K562 (cell line): Measurements from ENCODE around the gene WSCD1. TPM values are rescaled to one million over a fixed set of nuclear protein-coding genes. Genes with fewer than 3 reads are reported as not detected.

Source experiments
- ATAC-seq: fragments of 200-7000 bp; cut with Tn5 transposase; 3 replicates; pipeline ENCODE4 v1.9.1; 2020; ENCODE audit warnings: moderate library complexity
- BruUV-seq: library from RNA; stranded (reverse); fragments of 400-500 nt; replicated peaks from 2 replicates; lab custom pipeline; 2021; lab: Mats Ljungman, UMichigan
- CTCF ChIA-PET: fragments of 300-600 bp; formaldehyde crosslinking; extraction: SDS; loops from one replicate; lab custom pipeline; 2021; ENCODE audit warnings: low intra/inter-chr PET ratio; lab: Yijun Ruan, JAX
- POLR2A ChIA-PET: fragments of 300-600, 350-650 bp; sonication (Branson Sonifier 250); formaldehyde crosslinking; extraction: SDS; loops from one replicate; lab custom pipeline; 2021; ENCODE audit warnings: antibody characterized with exemption, inconsistent platforms; lab: Yijun Ruan, JAX
- DNase-seq, 4 experiments: peaks; one replicate each; pipeline versions ENCODE4 v3.0.0 to v3.0.0-alpha.2; 2011 to 2018; ENCODE audit warnings: low spot score in 3 of 4, mixed read lengths in 3 of 4; ENCODE audit errors: extremely low read depth in 1 of 4
- FAIRE-seq: peaks from 2 replicates; lab custom pipeline; 2011; peaks lifted over from hg19 to GRCh38; lab: Jason Lieb, UNC
- H2AFZ ChIP-seq: 2 replicates; pipeline ENCODE4 v1.6.0; 2011; ENCODE audit warnings: low read depth, low read length, control low read depth, inconsistent platforms
- H3K27ac ChIP-seq: fragments of 200-600 bp; 3 replicates; pipeline ENCODE4 v1.8.0; 2011; ENCODE audit warnings: low read depth, mild to moderate bottlenecking, control low read depth, inconsistent platforms, low read length, moderate library complexity, mixed read lengths; ENCODE audit errors: extremely low read depth
- H3K27me3 ChIP-seq, 2 experiments: fragments of 300-600 bp in 1 of 2; 2 replicates in 1 of 2; 3 replicates in 1 of 2; pipeline versions ENCODE4 v1.6.0 to v1.8.0; 2011; ENCODE audit warnings: inconsistent platforms in 2 of 2, low read length in 2 of 2, mild to moderate bottlenecking in 1 of 2, mixed read lengths in 1 of 2, moderate library complexity in 1 of 2; ENCODE audit not compliant: control insufficient read depth in 2 of 2, insufficient read depth in 2 of 2
- H3K36me3 ChIP-seq: fragments of 300-600 bp; 3 replicates; pipeline ENCODE4 v1.8.0; 2011; ENCODE audit warnings: mild to moderate bottlenecking, low read length, inconsistent platforms; ENCODE audit not compliant: control insufficient read depth, insufficient read depth
- H3K4me1 ChIP-seq, 2 experiments: fragments of 200-600 bp in 1 of 2; replicated peaks in 1 of 2; 2 replicates in 1 of 2; 3 replicates in 1 of 2; pipeline versions ENCODE4 v1.5.1 to v1.8.0; 2011; ENCODE audit warnings: inconsistent platforms in 2 of 2, low read length in 2 of 2, mild to moderate bottlenecking in 1 of 2, mixed read lengths in 1 of 2, moderate library complexity in 1 of 2; ENCODE audit not compliant: control insufficient read depth in 2 of 2, insufficient read depth in 2 of 2
- H3K4me2 ChIP-seq: 2 replicates; pipeline ENCODE4 v1.6.1; 2011; ENCODE audit warnings: low read length, control low read depth, inconsistent platforms, mixed read lengths; ENCODE audit not compliant: insufficient read depth
- H3K4me3 ChIP-seq: fragments of 200-600 bp; sonication (generic), shearing (Covaris generic); 2 replicates; pipeline ENCODE4 v1.5.1; 2016; ENCODE audit warnings: control low read depth, inconsistent platforms
- H3K79me2 ChIP-seq: fragments of 200-600 bp; 3 replicates; pipeline ENCODE4 v1.8.0; 2011; ENCODE audit warnings: low read length, inconsistent platforms; ENCODE audit not compliant: control insufficient read depth, insufficient read depth
- H3K9ac ChIP-seq, 2 experiments: 2 replicates each; pipeline versions ENCODE4 v1.6.0 to v1.6.1; 2011; ENCODE audit warnings: low read depth in 2 of 2, low read length in 2 of 2, control low read depth in 1 of 2, inconsistent platforms in 1 of 2, mild to moderate bottlenecking in 1 of 2, mixed read lengths in 1 of 2; ENCODE audit not compliant: insufficient read depth in 1 of 2
- H3K9me1 ChIP-seq: one replicate; pipeline ENCODE4 v1.6.0; 2011; ENCODE audit warnings: inconsistent platforms, mild to moderate bottlenecking, low read length, moderate library complexity; ENCODE audit not compliant: control insufficient read depth, insufficient read depth
- H3K9me3 ChIP-seq: replicated peaks from 2 replicates; pipeline ENCODE4 v1.5.1; 2011; ENCODE audit warnings: low read depth, low read length, inconsistent platforms; ENCODE audit not compliant: control insufficient read depth, insufficient read depth
- H4K20me1 ChIP-seq: replicated peaks from 2 replicates; pipeline ENCODE4 v1.6.1; 2011; ENCODE audit warnings: low read length, inconsistent platforms, mixed read lengths; ENCODE audit not compliant: control insufficient read depth, insufficient read depth
- BMI1 ChIP-seq: fragments of 150-350 bp; IDR thresholded peaks from 2 replicates; pipeline ENCODE4 v1.6.1; 2014; ENCODE audit warnings: low read length
- BRD4 ChIP-seq: fragments of 200-600 bp; sonication (generic); IDR thresholded peaks from 2 replicates; pipeline ENCODE4 v1.6.1; 2017; ENCODE audit warnings: inconsistent platforms
- FOXJ2 ChIP-seq: fragments of 200-800 bp; sonication (Bioruptor generic); IDR thresholded peaks from 2 replicates; pipeline ENCODE4 v1.6.1; 2016; ENCODE audit warnings: missing genetic modification characterization, missing compliant biosample characterization
- NCOA2 ChIP-seq, 2 experiments: fragments of 450-650 bp; IDR thresholded peaks; 2 replicates each; pipeline ENCODE4 v1.6.1; 2018; ENCODE audit warnings: mild to moderate bottlenecking in 2 of 2, moderate library complexity in 1 of 2; ENCODE audit not compliant: partially characterized antibody in 2 of 2
- NFIX ChIP-seq: fragments of 250-450 bp; sonication (Bioruptor Pico); IDR thresholded peaks from 2 replicates; pipeline ENCODE4 v1.4.0; 2020; ENCODE audit warnings: low read depth, mild to moderate bottlenecking, moderate library complexity
- NFYB ChIP-seq: IDR thresholded peaks from 2 replicates; pipeline ENCODE4 v1.6.1; 2011; ENCODE audit warnings: mild to moderate bottlenecking, moderate library complexity; ENCODE audit not compliant: insufficient read length; ENCODE audit errors: extremely low read depth
- OTX1 ChIP-seq: fragments of 450-650 bp; formaldehyde crosslinking; IDR thresholded peaks from 2 replicates; pipeline ENCODE4 v1.4.0; 2022; ENCODE audit warnings: mild to moderate bottlenecking
- PTRF ChIP-seq: fragments of 450-650 bp; IDR thresholded peaks from 2 replicates; pipeline ENCODE4 v1.6.1; 2016; ENCODE audit warnings: mild to moderate bottlenecking, missing genetic modification characterization, missing compliant biosample characterization
- SAFB ChIP-seq: fragments of 200-400 bp; formaldehyde crosslinking; IDR thresholded peaks from 2 replicates; pipeline ENCODE4 v1.6.1; 2017; ENCODE audit warnings: low read depth, low read length, borderline replicate concordance
- SMC3 ChIP-seq: conservative IDR thresholded peaks from 2 replicates; pipeline ENCODE4 v1.6.1; 2011; ENCODE audit warnings: low read depth, low read length, improper control_type of control experiment; ENCODE audit not compliant: insufficient read depth
- TEAD1 ChIP-seq, 2 experiments: fragments of 450-650 bp in 1 of 2; sonication (generic) in 1 of 2; formaldehyde crosslinking; IDR thresholded peaks; 2 replicates each; pipeline versions ENCODE4 v1.4.0 to v1.8.0; 2020 to 2022; ENCODE audit warnings: mild to moderate bottlenecking in 2 of 2, missing genetic modification reagents in 1 of 2
- WHSC1 ChIP-seq: IDR thresholded peaks from one replicate; pipeline ENCODE4 v1.6.1; 2012; ENCODE audit warnings: low read length, control low read depth, inconsistent platforms
- ZNF584 ChIP-seq: fragments of 200-800 bp; sonication (Bioruptor generic); IDR thresholded peaks from 2 replicates; pipeline ENCODE4 v1.6.1; 2016; ENCODE audit warnings: low read depth, mild to moderate bottlenecking, missing genetic modification characterization, missing compliant biosample characterization
- WGBS: fragments of 100-300 bp; shearing (Covaris generic); methylation state at CpG from one replicate; pipeline ENCODE4 v1.1.6; 2016; ENCODE audit warnings: low coverage, mixed read lengths; ENCODE audit not compliant: insufficient coverage; ENCODE audit errors: missing lambda C conversion rate; 5-methylcytosine and 5-hydroxymethylcytosine counted together
- in situ Hi-C: fragments of 300-500 bp; cut with MboI; formaldehyde crosslinking; loops from 4 replicates; pipeline ENCODE4 v1.15.0; 2018; ENCODE audit warnings: inconsistent platforms, mixed read lengths
- intact Hi-C: fragments of 100-400 bp; cut with micrococcal nuclease; formaldehyde crosslinking; loops from 2 replicates; pipeline ENCODE4 v1.14.2; 2022
- polyA plus RNA-seq, 8 experiments: library from polyadenylated mRNA; depleted of rRNA in 4 of 8; stranded (reverse) in 5 of 8; unstranded in 3 of 8; fragments of >200 nt; fragmentation: Nextera tagmentation in 2 of 8; fragmentation: Illumina TruSeq in 1 of 8; extraction: Ambion mirVana in 2 of 8; extraction: Trizol in 1 of 8; gene quantifications; 2 replicates each; pipeline versions ENCODE4 v1.2.1 to v1.2.3, GENCODE V29; 2011 to 2014; ENCODE audit warnings: inconsistent platforms in 1 of 8, missing spikeins in 1 of 8
- total RNA-seq, 7 experiments: library from RNA; depleted of rRNA in 6 of 7; stranded (reverse); fragments of >200 nt in 6 of 7; fragmentation: Illumina TruSeq in 2 of 7; extraction: Trizol in 2 of 7; gene quantifications; 2 replicates each; pipeline versions ENCODE4 v1.2.1 to v1.2.3, GENCODE V29; 2011 to 2021; ENCODE audit warnings: low replicate concordance in 1 of 7
- TF ChIP-seq, protein P1 (sequence below): sonication (generic); formaldehyde crosslinking; IDR thresholded peaks from 2 replicates; pipeline ENCODE4 v1.8.1; 2023; ENCODE audit warnings: mild to moderate bottlenecking, missing genetic modification reagents
- TF ChIP-seq, protein P2 (sequence below): sonication (generic); formaldehyde crosslinking; IDR thresholded peaks from 2 replicates; pipeline ENCODE4 v1.8.0; 2022; ENCODE audit warnings: mild to moderate bottlenecking, missing genetic modification reagents

WSCD1 gene
- total and polyA plus RNA-seq, 9 of the 15 experiments (the other 6 are each of a cell fraction or from before 2014, with no cell fraction given): not detected

DNA sequence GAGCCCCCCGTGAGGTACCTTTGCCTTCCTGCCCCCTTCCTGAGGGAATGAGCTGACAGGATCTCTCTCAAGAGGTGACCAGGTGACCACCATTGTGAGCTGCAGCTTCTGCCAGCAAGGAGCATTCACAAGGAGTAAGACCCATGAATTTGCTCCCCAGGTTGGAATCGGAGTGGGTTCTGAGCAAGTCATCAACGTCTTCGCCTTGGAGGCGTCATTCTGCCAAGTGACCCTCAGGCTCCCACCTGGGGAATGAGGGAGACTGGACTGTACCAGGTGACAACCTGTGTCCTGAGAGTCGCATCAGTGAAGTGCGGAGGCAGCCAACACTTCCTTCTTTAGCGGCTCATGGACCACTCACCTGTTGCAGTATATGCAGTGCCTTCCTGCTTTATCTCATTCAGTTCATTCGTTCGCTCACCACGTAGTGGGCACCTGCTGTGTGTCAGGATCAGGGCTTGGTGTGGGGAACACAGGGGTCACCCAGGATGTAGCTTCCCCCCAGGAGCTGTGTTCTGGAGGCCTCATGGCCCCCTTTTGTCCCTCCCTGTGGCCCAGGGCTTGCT is 22.8 kb downstream of the WSCD1 start:
- WGBS: 0% methylated on average over 9 of the region's 11 CpGs
- Histone ChIP-seq H3K4me2 (no peak overlapping the region), H2AFZ (no peak overlapping the region), H3K36me3 (no peaks in the 10 kb centered on the region), H3K4me3 (no peak overlapping the region), H3K79me2 (no peaks in the 10 kb centered on the region), H4K20me1 (no peaks in the 10 kb centered on the region; the same call in 1 of the 2 replicates), H3K27ac (no peak overlapping the region), H3K9me1 (no peaks in the 10 kb centered on the region), H3K27me3 (peaks cover 0 to 60% of the 10 kb centered on the region in 2 experiments; a peak in 2 of 5 replicates), H3K9ac (no peak overlapping the region), H3K9me3 (no peaks in the 10 kb centered on the region), H3K4me1 (no peaks in the 10 kb centered on the region; a peak in 1 of 5 replicates)
- TF ChIP-seq OTX1 (CRISPR knock-in tag) (no peak), BRD4 (no peak), PTRF (tag) (no peak), NCOA2 (IDR thresholded peaks at IDR 0.05; ENCODE audit: partially characterized antibody in 2 of 2) (no peak), SMC3 (no peak), ZNF584 (CRISPR knock-in tag) (no peak), TEAD1 (CRISPR knock-in tag; IDR thresholded peaks at IDR 0.05) (no peak), SAFB (no peak), NFYB (no peak), WHSC1 (no peak), BMI1 (no peak), NFIX (CRISPR knock-in tag) (no peak), FOXJ2 (tag) (no peak)
- TF ChIP-seq, protein P1, sequence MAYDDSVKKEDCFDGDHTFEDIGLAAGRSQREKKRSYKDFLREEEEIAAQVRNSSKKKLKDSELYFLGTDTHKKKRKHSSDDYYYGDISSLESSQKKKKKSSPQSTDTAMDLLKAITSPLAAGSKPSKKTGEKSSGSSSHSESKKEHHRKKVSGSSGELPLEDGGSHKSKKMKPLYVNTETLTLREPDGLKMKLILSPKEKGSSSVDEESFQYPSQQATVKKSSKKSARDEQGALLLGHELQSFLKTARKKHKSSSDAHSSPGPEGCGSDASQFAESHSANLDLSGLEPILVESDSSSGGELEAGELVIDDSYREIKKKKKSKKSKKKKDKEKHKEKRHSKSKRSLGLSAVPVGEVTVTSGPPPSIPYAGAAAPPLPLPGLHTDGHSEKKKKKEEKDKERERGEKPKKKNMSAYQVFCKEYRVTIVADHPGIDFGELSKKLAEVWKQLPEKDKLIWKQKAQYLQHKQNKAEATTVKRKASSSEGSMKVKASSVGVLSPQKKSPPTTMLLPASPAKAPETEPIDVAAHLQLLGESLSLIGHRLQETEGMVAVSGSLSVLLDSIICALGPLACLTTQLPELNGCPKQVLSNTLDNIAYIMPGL: no peak
- TF ChIP-seq, protein P2, sequence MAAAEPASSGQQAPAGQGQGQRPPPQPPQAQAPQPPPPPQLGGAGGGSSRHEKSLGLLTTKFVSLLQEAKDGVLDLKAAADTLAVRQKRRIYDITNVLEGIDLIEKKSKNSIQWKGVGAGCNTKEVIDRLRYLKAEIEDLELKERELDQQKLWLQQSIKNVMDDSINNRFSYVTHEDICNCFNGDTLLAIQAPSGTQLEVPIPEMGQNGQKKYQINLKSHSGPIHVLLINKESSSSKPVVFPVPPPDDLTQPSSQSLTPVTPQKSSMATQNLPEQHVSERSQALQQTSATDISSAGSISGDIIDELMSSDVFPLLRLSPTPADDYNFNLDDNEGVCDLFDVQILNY: no peak
- no peak for FAIRE-seq
- DNase-seq: no peak
- intact Hi-C loops (no loop called here), in situ Hi-C loops (no loop called here)
- BruUV-seq: no TSS peak
- ChIA-PET POLR2A (no interaction called here), CTCF (no interaction called here)
- ATAC-seq: no peak
